Glutamatergic neuron (in vitro differentiated cells): ENCODE data around the gene USH1G. TPM values are rescaled to one million over a fixed set of nuclear protein-coding genes. Genes with fewer than 3 reads are reported as not detected.

ENCODE experiments used
- DNase-seq: peaks from one replicate; pipeline ENCODE4 v3.0.0; 2022
- H3K27ac Mint-ChIP-seq: one replicate; pipeline ENCODE4 v1.8.0; 2020; ENCODE audit warnings: mild to moderate bottlenecking, mixed read lengths, inconsistent platforms; ENCODE audit not compliant: unreplicated experiment
- H3K27me3 Mint-ChIP-seq: one replicate; pipeline ENCODE4 v1.8.0; 2020; ENCODE audit warnings: mild to moderate bottlenecking, moderate library complexity, mixed read lengths, inconsistent platforms; ENCODE audit not compliant: unreplicated experiment
- H3K36me3 Mint-ChIP-seq: one replicate; pipeline ENCODE4 v1.8.0; 2020; ENCODE audit warnings: mild to moderate bottlenecking, mixed read lengths, inconsistent platforms; ENCODE audit not compliant: unreplicated experiment
- H3K4me1 Mint-ChIP-seq: one replicate; pipeline ENCODE4 v1.8.0; 2020; ENCODE audit warnings: mild to moderate bottlenecking, low read depth, mixed read lengths, inconsistent platforms; ENCODE audit not compliant: unreplicated experiment
- H3K4me3 Mint-ChIP-seq: one replicate; pipeline ENCODE4 v1.8.0; 2020; ENCODE audit warnings: mild to moderate bottlenecking, mixed read lengths, inconsistent platforms; ENCODE audit not compliant: unreplicated experiment
- H3K9me3 Mint-ChIP-seq: one replicate; pipeline ENCODE4 v1.8.0; 2020; ENCODE audit warnings: mild to moderate bottlenecking, moderate library complexity, mixed read lengths, inconsistent platforms; ENCODE audit not compliant: unreplicated experiment
- CTCF ChIP-seq: fragments of 200-600 bp; sonication (generic); IDR thresholded peaks from one replicate; pipeline ENCODE4 v1.5.0; 2021; ENCODE audit not compliant: partially characterized antibody, unreplicated experiment
- total RNA-seq: library from RNA; stranded (reverse); fragmentation: NEBNext Ultra II Directional; extraction: Animal tissue kit (Norgen Biotek cat#: 25700); gene quantifications from one replicate; pipeline ENCODE4 v1.2.1, GENCODE V29; 2021; ENCODE audit not compliant: unreplicated experiment

Gene USH1G
- total RNA-seq, 1 donor from 2014 or later = 0.12 TPM

GRCh38 chr17:74904687-74905409, 18.2 kb downstream of the USH1G start:
- no peak for TF ChIP-seq CTCF

DNA sequence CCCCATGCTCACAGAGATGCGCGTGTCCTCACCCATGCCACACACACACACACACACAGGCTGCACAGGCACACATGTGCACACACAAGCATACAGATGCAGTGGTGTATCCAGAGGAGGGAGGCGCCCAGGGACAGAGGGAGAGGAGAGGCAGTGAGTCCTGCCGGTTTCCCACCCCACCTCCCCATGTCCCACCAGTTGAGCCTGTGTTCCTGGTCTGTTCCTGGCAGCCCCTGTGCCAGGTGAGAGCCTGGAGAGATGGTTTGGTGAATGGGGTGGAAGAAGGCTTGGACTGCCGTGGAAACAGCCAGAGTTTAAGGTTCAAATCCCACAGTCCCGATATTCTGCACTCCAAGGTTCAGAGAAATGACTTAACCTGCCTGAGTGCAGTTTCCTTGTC, 19.4 kb downstream of the USH1G start:
- no peak for TF ChIP-seq CTCF
- Mint-ChIP-seq H3K9me3 (no peaks in the 10 kb centered on the region), H3K27ac (no peak overlapping the region), H3K27me3 (no peaks in the 10 kb centered on the region), H3K4me1 (no peaks in the 10 kb centered on the region), H3K36me3 (no peaks in the 10 kb centered on the region), H3K4me3 (no peak overlapping the region)
- DNase-seq = no peak

More at GRCh38 chr17:74904687-74905409, 18.2 kb downstream of the USH1G start:
- H3K9me3 Mint-ChIP-seq = no peaks in the 10 kb centered on the region
- H3K27ac Mint-ChIP-seq = no peak overlapping the region
- H3K36me3 Mint-ChIP-seq = no peaks in the 10 kb centered on the region
- no peak overlapping the region for H3K4me3 Mint-ChIP-seq
- H3K4me1 Mint-ChIP-seq = no peaks in the 10 kb centered on the region
- no peaks in the 10 kb centered on the region for H3K27me3 Mint-ChIP-seq
- DNase-seq = no peak

DNA sequence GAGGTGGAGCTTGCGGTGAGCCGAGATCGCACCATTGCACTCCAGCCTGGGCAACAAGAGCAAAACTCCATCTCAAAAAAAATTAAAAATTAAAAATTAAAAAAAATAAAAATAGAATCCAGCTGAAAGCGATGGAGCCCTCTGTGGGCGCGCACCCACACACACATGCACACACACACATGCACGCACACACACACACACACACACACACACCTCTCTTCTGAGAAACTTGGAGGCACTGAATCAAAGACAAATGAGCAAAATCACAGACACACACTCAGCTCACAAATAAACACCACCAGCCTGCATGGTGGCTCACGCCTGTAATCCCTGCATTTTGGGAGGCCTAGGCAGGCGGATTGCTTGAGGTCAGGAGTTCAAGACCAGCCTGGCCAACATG, 20.0 kb downstream of the USH1G start:
- Mint-ChIP-seq H3K9me3 (no peaks in the 10 kb centered on the region), H3K4me3 (no peak overlapping the region), H3K4me1 (no peaks in the 10 kb centered on the region), H3K36me3 (no peaks in the 10 kb centered on the region), H3K27me3 (no peaks in the 10 kb centered on the region), H3K27ac (no peak overlapping the region)
- DNase-seq = no peak
- TF ChIP-seq CTCF = no peak

- no peak overlapping the region for H3K4me3 Mint-ChIP-seq
- no peaks in the 10 kb centered on the region for H3K4me1 Mint-ChIP-seq
- H3K27me3 Mint-ChIP-seq = no peaks in the 10 kb centered on the region
- DNase-seq = no peak
- H3K9me3 Mint-ChIP-seq = no peaks in the 10 kb centered on the region
- no peak overlapping the region for H3K27ac Mint-ChIP-seq
- TF ChIP-seq CTCF = no peak
- no peaks in the 10 kb centered on the region for H3K36me3 Mint-ChIP-seq
Measured at GRCh38 chr17:74901353-74902135, 21.5 kb downstream of the USH1G start.

GRCh38 chr17:74900208-74900607, 22.8 kb downstream of the USH1G start:
- Mint-ChIP-seq H3K4me3 (no peak overlapping the region), H3K36me3 (no peaks in the 10 kb centered on the region), H3K9me3 (no peaks in the 10 kb centered on the region), H3K27ac (no peak overlapping the region), H3K4me1 (no peaks in the 10 kb centered on the region), H3K27me3 (no peaks in the 10 kb centered on the region)
- DNase-seq = no peak
- no peak for TF ChIP-seq CTCF
